ENCODE measurements around the gene ECEL1. TPM values are rescaled to one million over a fixed set of nuclear protein-coding genes. Genes with fewer than 3 reads are reported as not detected.
"Not testable (repeated sequence)": the region's sequence is repeated elsewhere in the genome, so short reads cannot be mapped to it uniquely, and the experiment has no call there.

Gene ECEL1
- total and polyA plus RNA-seq, 4 donors, result 0.09 to 0.35 (median 0.23) TPM

GRCh38 chr2:232454630-232455029 lies 33.0 kb downstream of the ECEL1 start:
- TF ChIP-seq, protein P1, sequence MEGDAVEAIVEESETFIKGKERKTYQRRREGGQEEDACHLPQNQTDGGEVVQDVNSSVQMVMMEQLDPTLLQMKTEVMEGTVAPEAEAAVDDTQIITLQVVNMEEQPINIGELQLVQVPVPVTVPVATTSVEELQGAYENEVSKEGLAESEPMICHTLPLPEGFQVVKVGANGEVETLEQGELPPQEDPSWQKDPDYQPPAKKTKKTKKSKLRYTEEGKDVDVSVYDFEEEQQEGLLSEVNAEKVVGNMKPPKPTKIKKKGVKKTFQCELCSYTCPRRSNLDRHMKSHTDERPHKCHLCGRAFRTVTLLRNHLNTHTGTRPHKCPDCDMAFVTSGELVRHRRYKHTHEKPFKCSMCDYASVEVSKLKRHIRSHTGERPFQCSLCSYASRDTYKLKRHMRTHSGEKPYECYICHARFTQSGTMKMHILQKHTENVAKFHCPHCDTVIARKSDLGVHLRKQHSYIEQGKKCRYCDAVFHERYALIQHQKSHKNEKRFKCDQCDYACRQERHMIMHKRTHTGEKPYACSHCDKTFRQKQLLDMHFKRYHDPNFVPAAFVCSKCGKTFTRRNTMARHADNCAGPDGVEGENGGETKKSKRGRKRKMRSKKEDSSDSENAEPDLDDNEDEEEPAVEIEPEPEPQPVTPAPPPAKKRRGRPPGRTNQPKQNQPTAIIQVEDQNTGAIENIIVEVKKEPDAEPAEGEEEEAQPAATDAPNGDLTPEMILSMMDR (IDR thresholded peaks at IDR 0.05; ENCODE audit: control extremely low read depth, extremely low read depth), result no peak
- Histone ChIP-seq H3K9me3 (ENCODE audit: control insufficient read depth in 4 of 4, insufficient read depth in 3 of 4, low read length in 3 of 4) (peaks cover 0 to 2% (median 0%) of the 10 kb centered on the region in 4 donors), H3K36me3 (ENCODE audit: control insufficient read depth in 4 of 4, insufficient read depth in 4 of 4, low read length in 4 of 4) (no peaks in the 10 kb centered on the region), H3K4me3 (no peak overlapping the region), H3K9ac (ENCODE audit: insufficient read depth in 1 of 2, low read length in 2 of 2) (no peak overlapping the region), H3K27ac (ENCODE audit: low read depth in 1 of 2, low read length in 1 of 2) (no peak overlapping the region), H3K27me3 (ENCODE audit: control insufficient read depth in 3 of 3, insufficient read depth in 3 of 3, low read length in 2 of 3) (peaks cover 8 to 17% (median 9%) of the 10 kb centered on the region in 3 donors), H3K4me1 (ENCODE audit: control insufficient read depth in 5 of 5, insufficient read depth in 5 of 5, low read length in 5 of 5) (peaks cover 0 to 3% (median 0%) of the 10 kb centered on the region in 5 donors)
- no peak for ATAC-seq (ENCODE audit: insufficient read depth, low FRiP score)
- 84 to 87% methylated on average over 9 of the region's 9 CpGs for WGBS, 2 donors
- DNase-seq, result no peak

DNA sequence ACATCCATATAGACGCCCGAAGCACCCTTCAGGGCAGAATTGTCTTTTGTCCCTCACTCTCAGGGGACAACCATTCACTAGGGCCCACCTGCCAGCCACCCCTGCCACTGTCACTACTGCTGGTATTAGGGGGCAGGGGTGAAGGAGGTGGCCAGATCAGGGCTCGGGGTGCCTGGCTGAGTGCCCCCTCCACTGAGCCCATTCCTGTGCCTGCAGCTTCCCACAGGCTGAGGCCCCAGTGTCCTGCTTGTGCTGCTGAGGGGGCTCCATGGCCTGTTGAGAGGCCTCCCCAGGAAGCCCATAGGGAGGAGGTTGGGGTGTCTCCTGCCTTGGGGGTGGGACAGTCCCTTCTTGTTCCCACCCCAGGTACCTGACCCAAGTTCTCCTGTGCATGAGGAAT lies 36.0 kb downstream of the ECEL1 start:
- not testable (repeated sequence) for H3K4me3 ChIP-seq; H3K27me3 ChIP-seq (ENCODE audit: control insufficient read depth in 3 of 3, insufficient read depth in 3 of 3, low read length in 2 of 3); H3K4me1 ChIP-seq (ENCODE audit: control insufficient read depth in 5 of 5, insufficient read depth in 5 of 5, low read length in 5 of 5); H3K27ac ChIP-seq (ENCODE audit: low read depth in 1 of 2, low read length in 1 of 2); H3K36me3 ChIP-seq (ENCODE audit: control insufficient read depth in 4 of 4, insufficient read depth in 4 of 4, low read length in 4 of 4); H3K9ac ChIP-seq (ENCODE audit: insufficient read depth in 1 of 2, low read length in 2 of 2); H3K9me3 ChIP-seq (ENCODE audit: control insufficient read depth in 4 of 4, insufficient read depth in 3 of 4, low read length in 3 of 4); ATAC-seq (ENCODE audit: insufficient read depth, low FRiP score); DNase-seq
- 88 to 96% methylated on average over 3 of the region's 3 CpGs for WGBS, 2 donors

DNA sequence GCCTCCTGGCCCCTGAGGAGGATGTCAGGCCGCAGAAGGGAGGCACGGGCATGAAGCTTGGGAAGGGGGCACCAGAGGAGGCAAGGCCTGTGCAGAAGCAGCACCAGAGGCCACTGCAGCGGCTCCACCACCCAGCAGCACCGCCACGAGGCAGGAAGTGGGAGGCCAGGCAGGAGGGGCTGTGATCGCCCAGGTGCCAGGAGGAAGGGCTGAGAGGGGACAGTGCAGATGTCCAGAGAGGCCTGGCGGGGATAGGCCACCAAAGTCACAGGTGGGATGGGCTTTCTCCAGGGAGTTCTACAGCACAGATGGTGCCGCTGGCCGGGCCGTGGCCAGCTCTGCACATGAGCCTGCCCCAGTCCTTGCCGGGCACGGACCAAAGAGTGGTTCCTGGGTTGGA lies 37.7 kb downstream of the ECEL1 start:
- WGBS, 2 donors, result 63 to 69% methylated on average over 12 of the region's 12 CpGs
- Histone ChIP-seq H3K4me1 (ENCODE audit: control insufficient read depth in 5 of 5, insufficient read depth in 5 of 5, low read length in 5 of 5) (peaks cover 0 to 7% (median 2%) of the 10 kb centered on the region in 5 donors), H3K27me3 (ENCODE audit: control insufficient read depth in 3 of 3, insufficient read depth in 3 of 3, low read length in 2 of 3) (peaks cover 0 to 2% (median 0%) of the 10 kb centered on the region in 3 donors), H3K36me3 (ENCODE audit: control insufficient read depth in 4 of 4, insufficient read depth in 4 of 4, low read length in 4 of 4) (no peaks in the 10 kb centered on the region), H3K27ac (ENCODE audit: low read depth in 1 of 2, low read length in 1 of 2) (no peak overlapping the region), H3K9ac (ENCODE audit: insufficient read depth in 1 of 2, low read length in 2 of 2) (no peak overlapping the region), H3K9me3 (ENCODE audit: control insufficient read depth in 4 of 4, insufficient read depth in 3 of 4, low read length in 3 of 4) (no peaks in the 10 kb centered on the region), H3K4me3 (no peak overlapping the region)
- TF ChIP-seq, protein P1 (IDR thresholded peaks at IDR 0.05; ENCODE audit: control extremely low read depth, extremely low read depth), result no peak
- ATAC-seq (ENCODE audit: insufficient read depth, low FRiP score) (no peak), DNase-seq (no peak)

GRCh38 chr2:232448304-232448690 lies 39.3 kb downstream of the ECEL1 start:
- no peak overlapping the region for H3K27ac ChIP-seq (ENCODE audit: low read depth in 1 of 2, low read length in 1 of 2)
- H3K4me1 ChIP-seq (ENCODE audit: control insufficient read depth in 5 of 5, insufficient read depth in 5 of 5, low read length in 5 of 5), result peaks cover 0 to 7% (median 2%) of the 10 kb centered on the region in 5 donors
- TF ChIP-seq, protein P1 (IDR thresholded peaks at IDR 0.05; ENCODE audit: control extremely low read depth, extremely low read depth), result no peak
- peaks cover 0 to 2% (median 0%) of the 10 kb centered on the region in 3 donors for H3K27me3 ChIP-seq (ENCODE audit: control insufficient read depth in 3 of 3, insufficient read depth in 3 of 3, low read length in 2 of 3)
- no peak for ATAC-seq (ENCODE audit: insufficient read depth, low FRiP score)
- H3K9ac ChIP-seq (ENCODE audit: insufficient read depth in 1 of 2, low read length in 2 of 2), result no peak overlapping the region
- peak; percentile 15 to 30 (median 28) for DNase-seq
- no peaks in the 10 kb centered on the region for H3K36me3 ChIP-seq (ENCODE audit: control insufficient read depth in 4 of 4, insufficient read depth in 4 of 4, low read length in 4 of 4)
- no peak overlapping the region for H3K4me3 ChIP-seq
- no peaks in the 10 kb centered on the region for H3K9me3 ChIP-seq (ENCODE audit: control insufficient read depth in 4 of 4, insufficient read depth in 3 of 4, low read length in 3 of 4)
- WGBS, 2 donors, result 67 to 72% methylated on average over 10 of the region's 10 CpGs
